MG63 (cell line): ENCODE measurements around the gene BCL11A. TPM values are rescaled to one million over a fixed set of nuclear protein-coding genes. Genes with fewer than 3 reads are reported as not detected.

Source experiments
- DNase-seq: peaks from one replicate; pipeline ENCODE4 v3.0.0-alpha.2; 2020
- H3K27me3 ChIP-seq: fragments of 250-450 bp; sonication (Bioruptor Pico); 2 replicates; pipeline ENCODE4 v1.5.1; 2020; ENCODE audit warnings: mild to moderate bottlenecking, moderate library complexity
- H3K36me3 ChIP-seq: fragments of 250-450 bp; sonication (Bioruptor Pico); 2 replicates; pipeline ENCODE4 v1.5.1; 2020; ENCODE audit warnings: mild to moderate bottlenecking, moderate library complexity
- H3K4me3 ChIP-seq: fragments of 250-450 bp; sonication (Bioruptor Pico); 2 replicates; pipeline ENCODE4 v1.5.1; 2020; ENCODE audit warnings: mild to moderate bottlenecking, moderate library complexity
- H3K9me3 ChIP-seq: fragments of 250-450 bp; sonication (Bioruptor Pico); 2 replicates; pipeline ENCODE4 v1.5.1; 2020; ENCODE audit warnings: mild to moderate bottlenecking, moderate library complexity
- total RNA-seq: library from RNA; depleted of rRNA; stranded (reverse); fragments of >200 nt; shearing (Covaris generic); gene quantifications from 2 replicates; pipeline ENCODE4 v1.2.3, GENCODE V29; 2014; ENCODE audit warnings: low replicate concordance; rRNA removed

Gene BCL11A
- total RNA-seq = not detected in 2 replicates

DNA sequence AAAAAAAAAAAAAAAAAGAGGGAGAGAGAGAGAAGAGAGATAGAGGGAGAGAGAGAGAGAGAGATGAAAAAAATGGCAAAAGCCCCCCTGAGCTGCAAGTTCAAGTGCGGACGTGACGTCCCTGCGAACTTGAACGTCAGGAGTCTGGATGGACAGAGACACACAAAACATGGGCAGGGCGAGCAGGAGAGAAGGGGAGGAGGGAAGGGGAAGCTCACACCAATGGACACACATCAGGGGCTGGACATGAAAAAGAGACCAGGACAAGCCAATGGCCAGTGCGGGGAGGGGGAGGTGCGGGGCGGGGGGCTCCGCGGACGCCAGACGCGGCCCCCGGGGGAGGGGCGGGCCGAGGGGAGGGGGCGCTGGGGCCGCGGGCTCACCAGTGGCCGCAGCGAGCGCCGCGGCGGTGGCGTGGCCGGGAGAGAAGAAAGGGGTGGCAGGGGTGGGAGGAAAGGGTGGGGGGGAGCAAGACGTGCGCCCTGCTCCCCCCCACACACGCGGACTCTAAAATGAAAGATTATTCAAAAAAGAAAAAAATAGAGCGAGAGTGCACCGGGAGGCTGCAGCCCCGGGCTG, at the start of gene BCL11A:
Gene BCL11A, minus strand, starts transcription at position 160 of the 579 bp plus-strand sequence. CDS start 384 bp downstream, outside the sequence.
- Histone ChIP-seq H3K4me3 (peak within 1 kb of the TSS; percentile 42), H3K36me3 (no peaks in the 10 kb centered on the region), H3K9me3 (no peaks in the 10 kb centered on the region), H3K27me3 (peaks cover 83% of the 10 kb centered on the region)
- DNase-seq = no peak

- Histone ChIP-seq H3K36me3 (no peaks in the 10 kb centered on the region), H3K27me3 (0 out of 2 replicates have a peak, but pooled peaks cover 2% of the 10 kb centered on the region), H3K9me3 (no peaks in the 10 kb centered on the region), H3K4me3 (no peak overlapping the region)
- no peak for DNase-seq
These were observed 49.5 kb upstream of the BCL11A start for GRCh38 chr2:60602828-60603532.

- DNase-seq = no peak
- no peak overlapping the region for H3K4me3 ChIP-seq
- H3K27me3 ChIP-seq = 0 out of 2 replicates have a peak, but pooled peaks cover 2% of the 10 kb centered on the region
- no peaks in the 10 kb centered on the region for H3K9me3 ChIP-seq
- no peaks in the 10 kb centered on the region for H3K36me3 ChIP-seq
These were observed 48.9 kb upstream of the BCL11A start for GRCh38 chr2:60602388-60602787.

DNA sequence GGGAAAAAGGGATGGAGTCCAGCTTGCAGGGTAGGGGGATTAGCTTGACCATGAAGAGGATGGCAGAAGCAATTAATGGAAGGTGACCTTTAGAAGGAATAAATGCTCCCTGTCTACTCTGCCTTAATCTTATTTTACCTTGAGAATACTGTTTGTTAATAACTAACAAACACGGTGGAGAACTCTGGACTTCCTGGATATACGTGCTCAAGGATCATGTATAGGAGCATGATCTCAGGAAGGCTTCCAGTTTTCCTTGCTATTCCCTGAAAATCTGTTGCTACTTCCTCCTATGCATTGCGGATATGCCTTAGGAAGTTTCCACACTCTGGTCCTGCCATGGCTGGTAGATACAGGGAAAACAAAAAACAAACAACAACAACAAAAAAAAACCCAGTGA, 44.8 kb upstream of the BCL11A start:
- no peaks in the 10 kb centered on the region for H3K27me3 ChIP-seq
- H3K9me3 ChIP-seq = no peaks in the 10 kb centered on the region
- no peaks in the 10 kb centered on the region for H3K36me3 ChIP-seq
- H3K4me3 ChIP-seq = no peak overlapping the region
- no peak for DNase-seq

DNA sequence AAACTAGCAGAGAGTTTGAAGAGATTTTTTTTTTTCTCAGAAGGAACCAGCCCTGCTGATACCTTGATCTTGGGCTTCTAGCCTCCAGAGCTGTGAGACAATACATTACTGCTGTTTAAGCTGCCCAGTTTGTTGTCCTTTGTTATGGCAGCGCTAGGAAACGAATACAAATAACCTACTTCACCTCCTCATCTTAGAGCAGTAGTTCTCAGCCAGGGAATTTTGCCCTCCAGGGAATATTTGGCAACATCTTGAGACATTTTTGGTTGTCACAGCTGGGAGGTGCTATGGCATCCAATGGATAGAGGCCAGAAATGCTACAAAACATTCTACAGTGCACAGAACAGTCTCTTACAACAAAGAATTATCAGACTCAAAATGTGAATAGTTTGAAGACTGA, 43.9 kb upstream of the BCL11A start:
- no peaks in the 10 kb centered on the region for H3K27me3 ChIP-seq
- no peak for DNase-seq

GRCh38 chr2:60596411-60596810, 43.0 kb upstream of the BCL11A start:
- no peak for DNase-seq
- H3K36me3 ChIP-seq = no peaks in the 10 kb centered on the region

More for the DNA sequence above, 43.9 kb upstream of the BCL11A start:
- Histone ChIP-seq H3K9me3 (0 out of 2 replicates have a peak, but pooled peaks cover 3% of the 10 kb centered on the region), H3K4me3 (no peak overlapping the region), H3K36me3 (no peaks in the 10 kb centered on the region)

GRCh38 chr2:60595953-60596352, 42.5 kb upstream of the BCL11A start:
- Histone ChIP-seq H3K27me3 (no peaks in the 10 kb centered on the region), H3K4me3 (no peak overlapping the region), H3K9me3 (0 out of 2 replicates have a peak, but pooled peaks cover 3% of the 10 kb centered on the region), H3K36me3 (no peaks in the 10 kb centered on the region)
- DNase-seq = no peak

More at GRCh38 chr2:60596411-60596810, 43.0 kb upstream of the BCL11A start:
- no peaks in the 10 kb centered on the region for H3K27me3 ChIP-seq
- no peak overlapping the region for H3K4me3 ChIP-seq
- H3K9me3 ChIP-seq = 0 out of 2 replicates have a peak, but pooled peaks cover 3% of the 10 kb centered on the region

- no peaks in the 10 kb centered on the region for H3K27me3 ChIP-seq
These were observed 35.6 kb upstream of the BCL11A start for GRCh38 chr2:60589104-60589503.

GRCh38 chr2:60586081-60586480, 32.6 kb upstream of the BCL11A start:
- Histone ChIP-seq H3K9me3 (no peaks in the 10 kb centered on the region), H3K4me3 (no peak overlapping the region), H3K36me3 (no peaks in the 10 kb centered on the region), H3K27me3 (peaks cover 3% of the 10 kb centered on the region; the same call in 1 of the 2 replicates)
- no peak for DNase-seq

More at GRCh38 chr2:60589104-60589503, 35.6 kb upstream of the BCL11A start:
- Histone ChIP-seq H3K9me3 (0 out of 2 replicates have a peak, but pooled peaks cover 3% of the 10 kb centered on the region), H3K4me3 (no peak overlapping the region), H3K36me3 (no peaks in the 10 kb centered on the region)
- no peak for DNase-seq

GRCh38 chr2:60585276-60585675, 31.8 kb upstream of the BCL11A start:
- H3K4me3 ChIP-seq = no peak overlapping the region
- no peaks in the 10 kb centered on the region for H3K36me3 ChIP-seq
- H3K9me3 ChIP-seq = no peaks in the 10 kb centered on the region
- peaks cover 3% of the 10 kb centered on the region for H3K27me3 ChIP-seq
- no peak for DNase-seq

GRCh38 chr2:60583604-60584003, 30.1 kb upstream of the BCL11A start:
- no peak overlapping the region for H3K4me3 ChIP-seq
- DNase-seq = no peak
- no peaks in the 10 kb centered on the region for H3K36me3 ChIP-seq
- H3K27me3 ChIP-seq = peaks cover 3% of the 10 kb centered on the region
- H3K9me3 ChIP-seq = no peaks in the 10 kb centered on the region

GRCh38 chr2:60581433-60582282, 28.2 kb upstream of the BCL11A start:
- no peak overlapping the region; the same call in 1 of the 2 replicates for H3K4me3 ChIP-seq
- H3K27me3 ChIP-seq = peaks cover 3% of the 10 kb centered on the region
- H3K9me3 ChIP-seq = no peaks in the 10 kb centered on the region
- DNase-seq = peak; percentile 53
- no peaks in the 10 kb centered on the region for H3K36me3 ChIP-seq

DNA sequence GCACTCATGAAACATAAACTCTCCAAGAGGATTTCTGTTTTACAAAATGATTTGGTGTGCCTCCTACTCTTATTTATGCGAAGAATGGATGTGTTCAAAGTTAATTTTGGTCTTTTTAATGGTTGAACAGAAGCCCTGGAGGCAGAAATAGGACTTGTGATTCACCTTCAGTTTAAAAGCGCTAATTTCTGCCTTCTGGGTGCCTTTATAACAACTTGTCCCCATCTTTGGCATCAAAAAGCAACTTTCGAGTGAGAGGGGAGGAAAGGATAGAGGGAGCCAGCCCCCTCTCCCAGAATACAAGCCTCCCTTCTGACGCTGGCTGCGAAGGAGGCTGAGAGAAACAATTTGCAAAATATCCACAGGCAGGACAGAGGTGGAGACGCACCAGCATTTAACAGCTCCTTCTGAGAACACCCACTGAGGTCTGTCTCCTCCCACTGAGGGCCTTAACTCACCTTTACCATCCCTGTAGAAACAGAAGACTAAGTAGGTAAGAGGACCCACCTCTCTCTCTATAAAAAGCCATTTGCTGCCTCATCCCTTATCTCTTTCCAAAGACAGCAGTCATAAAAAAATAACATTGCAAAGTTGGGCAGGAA, 24.3 kb upstream of the BCL11A start:
- DNase-seq = no peak
- Histone ChIP-seq H3K27me3 (peaks cover 12% of the 10 kb centered on the region), H3K4me3 (no peak overlapping the region), H3K9me3 (no peaks in the 10 kb centered on the region), H3K36me3 (no peaks in the 10 kb centered on the region)

DNA sequence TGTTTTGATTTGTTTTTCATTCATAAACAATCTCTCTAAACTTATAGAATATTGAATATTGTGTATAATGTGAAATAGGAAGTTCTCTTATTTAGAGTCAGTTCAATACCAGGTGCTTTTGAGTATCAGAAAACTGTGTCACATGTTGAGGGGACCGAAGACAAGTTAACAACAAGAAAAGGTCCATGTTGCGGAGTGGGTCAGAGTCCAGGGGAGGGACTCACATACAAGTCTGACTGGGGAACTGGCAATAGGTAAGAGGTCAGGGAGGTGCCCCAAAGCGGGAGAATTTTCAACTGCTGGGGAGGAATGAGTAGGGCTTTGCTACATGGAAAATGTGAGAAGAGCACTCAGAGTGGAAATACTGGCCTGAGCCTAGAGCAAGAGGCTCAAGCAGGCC, 19.8 kb upstream of the BCL11A start:
- DNase-seq = no peak
- no peaks in the 10 kb centered on the region for H3K36me3 ChIP-seq
- no peaks in the 10 kb centered on the region for H3K9me3 ChIP-seq
- no peak overlapping the region for H3K4me3 ChIP-seq
- peaks cover 38% of the 10 kb centered on the region for H3K27me3 ChIP-seq

- H3K27me3 ChIP-seq = peaks cover 45% of the 10 kb centered on the region
- no peaks in the 10 kb centered on the region for H3K36me3 ChIP-seq
- H3K4me3 ChIP-seq = no peak overlapping the region
- H3K9me3 ChIP-seq = no peaks in the 10 kb centered on the region
- DNase-seq = no peak
These were observed 16.8 kb upstream of the BCL11A start for GRCh38 chr2:60570251-60570650.

GRCh38 chr2:60569680-60570111, 16.2 kb upstream of the BCL11A start:
- H3K27me3 ChIP-seq = peaks cover 48% of the 10 kb centered on the region
- H3K4me3 ChIP-seq = no peak overlapping the region
- no peaks in the 10 kb centered on the region for H3K36me3 ChIP-seq
- DNase-seq = no peak
- no peaks in the 10 kb centered on the region for H3K9me3 ChIP-seq
